Embryonic facial prominence (tissue), 1 donor: ENCODE data around the gene HSD17B8.

Experiments
- DNase-seq: peaks from one replicate; pipeline ENCODE4 v3.0.0-alpha.2; 2016; ENCODE audit errors: extremely low spot score

The HSD17B8 gene

DNA sequence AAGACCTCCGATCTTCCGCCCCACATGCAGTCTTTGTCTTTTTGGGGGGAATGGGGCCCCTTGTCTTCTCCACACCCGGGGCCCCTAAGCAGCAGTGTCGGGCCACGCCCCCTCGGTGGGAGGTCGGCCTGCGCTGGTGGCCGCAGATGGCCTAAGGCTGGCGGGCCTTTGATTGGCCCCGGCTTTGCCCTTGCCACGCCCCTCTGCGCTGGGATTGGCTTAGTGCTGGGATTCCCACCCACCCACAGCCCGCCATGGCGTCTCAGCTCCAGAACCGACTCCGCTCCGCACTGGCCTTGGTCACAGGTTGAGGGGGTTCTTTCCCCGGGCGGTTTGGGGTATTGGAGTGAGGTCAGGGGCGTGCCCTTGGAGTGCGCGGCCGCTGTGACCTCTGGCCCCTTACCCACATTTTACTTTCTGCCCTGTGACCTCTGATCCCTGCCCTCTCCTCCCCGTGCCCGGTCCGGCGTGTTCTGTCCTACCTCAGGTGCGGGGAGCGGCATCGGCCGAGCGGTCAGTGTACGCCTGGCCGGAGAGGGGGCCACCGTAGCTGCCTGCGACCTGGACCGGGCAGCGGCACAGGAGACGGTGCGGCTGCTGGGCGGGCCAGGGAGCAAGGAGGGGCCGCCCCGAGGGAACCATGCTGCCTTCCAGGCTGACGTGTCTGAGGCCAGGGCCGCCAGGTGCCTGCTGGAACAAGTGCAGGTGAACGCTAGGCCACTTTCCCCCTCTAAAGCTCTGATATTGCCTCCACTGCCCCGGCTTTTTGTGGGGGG, at the start of gene HSD17B8:
Gene HSD17B8 (plus strand): TSS at position 241 of the 776 bp plus-strand sequence. CDS start 14 bp downstream, at position 255.
- DNase-seq: peak; percentile 68

DNA sequence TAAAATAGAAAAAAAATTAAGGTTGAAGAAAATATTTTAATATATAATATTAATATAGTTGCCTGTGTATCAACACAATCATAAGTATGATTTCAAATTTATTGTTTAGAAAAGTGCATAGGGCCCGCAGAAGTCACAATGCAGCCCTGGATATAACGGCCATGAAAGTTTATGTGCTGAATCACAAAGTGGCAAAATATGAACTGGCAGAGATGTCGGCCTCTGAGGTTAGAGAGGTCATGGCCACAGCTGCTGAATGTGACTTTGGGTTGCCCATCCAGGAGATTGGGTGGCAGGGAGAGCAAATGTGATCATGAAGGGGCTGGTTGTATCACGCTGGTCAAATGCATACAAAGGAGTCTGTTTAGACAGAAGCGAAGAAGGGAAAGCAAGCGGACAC, 47.9 kb upstream of the HSD17B8 start:
- no peak for DNase-seq

DNA sequence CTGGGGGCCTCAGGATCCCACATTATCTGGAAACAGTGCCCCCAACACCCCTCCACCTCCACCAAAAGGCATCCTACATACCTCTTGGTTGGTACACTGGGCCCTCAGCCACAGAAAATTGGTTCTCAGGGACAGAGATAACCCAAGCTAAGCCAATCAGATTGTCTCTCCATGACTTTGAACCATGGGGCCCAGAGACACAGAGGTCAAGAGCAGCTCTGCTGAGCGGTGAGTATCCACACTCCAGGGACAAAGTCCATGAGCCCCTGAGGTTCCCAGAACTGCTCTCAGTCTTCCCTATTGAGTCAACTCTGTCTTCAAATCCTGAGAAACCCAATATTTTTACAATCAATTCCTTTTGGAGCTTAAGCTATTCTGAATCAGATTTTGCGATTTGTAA, 47.5 kb upstream of the HSD17B8 start:
- no peak for DNase-seq

DNA sequence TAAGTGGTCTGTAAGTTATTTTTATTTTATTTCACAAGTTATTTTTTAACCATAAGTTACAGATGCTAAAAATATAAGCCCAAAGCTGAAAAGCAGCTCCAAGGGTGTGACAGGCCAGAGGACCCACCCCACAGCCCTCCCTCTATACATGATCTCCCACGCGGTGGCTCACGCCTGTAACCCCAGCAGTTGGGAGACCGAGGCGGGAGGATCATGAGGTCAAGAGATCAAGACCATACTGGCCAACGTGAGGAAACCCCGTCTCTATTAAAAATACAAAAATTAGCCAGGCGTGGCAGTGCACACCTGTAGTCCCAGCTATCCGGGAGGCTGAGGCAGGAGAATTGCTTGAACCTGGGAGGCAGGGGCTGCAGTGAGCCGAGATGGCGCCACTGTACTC, 44.4 kb upstream of the HSD17B8 start:
- no peak for DNase-seq

DNA sequence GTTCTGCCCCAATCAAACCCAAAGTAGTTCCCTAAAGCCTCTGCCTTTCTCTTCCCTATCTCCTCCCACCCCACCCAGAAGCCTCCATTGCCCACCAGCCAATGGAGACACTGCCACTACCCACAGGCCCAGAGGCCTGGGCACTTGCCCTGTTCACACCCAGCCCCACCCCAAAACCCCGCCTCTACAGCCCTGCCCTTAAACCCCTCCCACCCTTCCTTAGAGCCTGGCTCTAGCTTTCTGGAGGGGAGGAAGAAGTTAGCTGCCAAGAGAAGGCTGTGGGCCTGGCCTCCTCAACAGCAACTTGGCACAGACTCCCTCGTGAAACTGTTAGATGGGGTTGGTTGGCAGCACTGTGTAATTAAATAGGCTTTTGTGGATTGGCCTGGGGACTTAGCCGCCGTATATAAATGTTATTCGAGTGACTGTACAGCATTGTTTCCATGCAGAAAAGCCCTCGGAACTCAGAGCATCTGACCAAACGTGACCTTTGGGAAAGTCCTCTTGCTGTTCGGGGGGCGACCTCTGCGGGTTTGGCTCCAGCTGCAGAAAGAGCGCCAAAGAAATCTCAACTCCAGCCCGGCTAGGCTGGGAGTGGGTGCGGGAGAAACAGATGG, 43.6 kb upstream of the HSD17B8 start:
- peak; percentile 10 for DNase-seq

DNA sequence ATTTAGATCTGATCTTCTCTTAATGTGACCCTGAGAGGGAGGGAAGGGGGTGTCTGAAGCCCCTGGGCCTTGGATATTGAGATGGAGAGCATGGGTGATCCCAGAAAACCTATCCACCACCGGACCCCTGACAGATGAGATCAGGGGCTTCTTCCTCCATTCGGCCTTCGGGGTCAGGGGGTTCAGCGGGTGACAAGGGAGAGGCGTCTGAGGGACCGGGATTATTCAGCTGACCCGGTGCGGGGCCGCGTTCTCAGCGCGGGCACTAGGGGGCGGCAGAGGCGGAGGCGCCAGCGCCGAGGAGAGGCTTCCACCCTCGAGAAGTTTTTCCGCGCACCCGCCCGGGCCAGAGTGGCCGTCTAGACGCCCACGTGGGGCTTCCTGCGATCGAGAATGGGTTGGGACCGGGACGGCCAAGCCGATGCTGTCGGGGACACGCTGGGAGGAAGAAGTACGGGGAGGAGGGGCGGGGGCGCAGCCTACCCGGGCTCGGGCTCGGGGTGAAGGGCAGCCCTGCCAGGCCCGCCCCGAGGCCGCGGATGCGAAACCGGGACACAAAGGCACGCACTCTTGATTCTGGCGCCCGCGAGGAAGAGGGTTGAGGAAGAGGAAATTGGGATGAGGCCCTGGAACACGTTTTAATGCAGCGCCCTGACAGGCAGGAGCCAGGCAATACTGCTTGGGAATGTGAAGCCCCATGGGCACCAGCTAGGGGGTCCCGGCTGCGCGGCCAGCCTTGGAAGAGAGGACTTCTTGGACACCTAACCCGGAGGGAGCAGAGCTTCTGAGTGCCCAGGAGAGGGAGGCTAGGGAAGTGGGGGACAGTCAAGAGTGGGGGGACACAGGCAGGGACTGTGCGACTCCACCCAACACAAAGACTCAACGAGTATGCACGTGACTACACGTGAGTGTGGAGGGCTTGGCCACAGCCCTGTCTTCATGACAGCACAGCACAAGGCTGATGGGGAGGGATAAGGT, 42.8 kb upstream of the HSD17B8 start:
- peak; percentile 40 for DNase-seq

DNA sequence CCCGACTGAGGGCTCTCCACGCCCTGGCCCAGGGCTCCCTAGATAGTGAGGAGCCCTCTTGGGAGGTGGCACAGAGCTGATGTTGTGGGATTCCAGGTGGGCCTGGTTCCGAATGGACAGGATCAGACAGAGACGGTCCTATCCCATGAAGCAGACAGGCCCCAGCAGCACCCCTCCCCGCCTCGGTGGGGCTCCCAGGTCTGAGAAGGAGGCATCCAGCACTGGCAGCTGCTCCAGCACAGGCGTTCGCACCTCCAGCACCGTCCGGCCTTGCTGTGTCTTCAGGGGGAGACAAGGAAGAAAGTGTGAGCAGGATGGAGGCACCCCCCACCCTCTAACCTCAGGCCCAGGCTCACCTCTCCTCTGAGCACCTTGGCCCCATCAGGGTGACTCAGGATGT, 40.9 kb upstream of the HSD17B8 start:
- no peak for DNase-seq

DNA sequence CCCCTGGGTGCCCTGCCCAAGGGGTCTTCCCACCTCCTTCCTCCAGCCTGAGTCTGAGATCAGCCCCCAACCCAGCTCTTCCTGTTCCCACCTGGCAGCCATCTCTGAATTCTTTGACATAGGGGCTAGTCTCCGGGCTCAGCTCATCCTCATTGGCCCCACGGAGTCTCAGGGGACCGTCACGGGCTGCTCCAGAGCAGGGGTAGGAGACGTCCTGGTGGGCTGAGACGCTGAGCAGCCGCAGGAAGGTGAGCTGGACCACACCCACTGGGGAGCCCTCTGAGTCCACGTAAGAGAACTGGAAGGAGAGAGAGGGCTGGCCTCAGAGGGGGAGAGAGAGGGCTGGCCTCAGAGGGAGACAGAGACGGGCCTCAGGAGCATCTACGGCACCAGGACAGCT, 40.3 kb upstream of the HSD17B8 start:
- DNase-seq: no peak

DNA sequence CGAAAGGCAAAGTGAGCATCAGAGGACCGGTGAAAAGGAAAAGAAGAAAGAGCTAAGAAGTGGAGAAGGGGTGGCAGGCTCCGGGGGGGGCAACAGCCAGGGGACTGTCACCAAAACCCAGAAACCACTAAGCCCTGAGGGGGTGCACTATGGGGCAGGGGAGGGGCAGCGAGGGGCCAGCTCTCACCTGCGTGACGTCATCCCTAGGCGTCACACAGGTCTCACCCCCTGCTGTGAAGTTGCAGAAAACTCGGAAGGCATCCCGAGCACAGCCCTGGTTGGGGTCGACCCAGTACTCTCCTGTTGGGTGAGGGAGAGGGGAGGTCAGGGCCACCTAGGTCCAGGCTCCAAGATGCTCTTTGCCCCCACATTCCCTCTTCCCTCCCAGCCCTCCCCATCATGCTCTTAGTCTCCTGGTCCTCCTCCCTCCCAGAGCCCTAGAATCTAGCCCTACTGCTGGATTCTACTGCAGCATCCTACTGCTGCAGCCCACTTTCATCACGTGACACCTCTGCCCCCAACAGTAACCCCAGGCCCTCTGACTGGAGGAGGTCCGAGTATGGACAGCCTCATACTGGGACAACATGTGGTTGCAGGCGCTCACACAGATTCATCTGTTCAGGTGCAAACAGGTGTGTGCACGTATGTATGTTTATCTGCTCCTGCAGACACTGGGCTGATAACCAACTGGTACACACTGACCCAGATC, 39.6 kb upstream of the HSD17B8 start:
- DNase-seq: no peak

DNA sequence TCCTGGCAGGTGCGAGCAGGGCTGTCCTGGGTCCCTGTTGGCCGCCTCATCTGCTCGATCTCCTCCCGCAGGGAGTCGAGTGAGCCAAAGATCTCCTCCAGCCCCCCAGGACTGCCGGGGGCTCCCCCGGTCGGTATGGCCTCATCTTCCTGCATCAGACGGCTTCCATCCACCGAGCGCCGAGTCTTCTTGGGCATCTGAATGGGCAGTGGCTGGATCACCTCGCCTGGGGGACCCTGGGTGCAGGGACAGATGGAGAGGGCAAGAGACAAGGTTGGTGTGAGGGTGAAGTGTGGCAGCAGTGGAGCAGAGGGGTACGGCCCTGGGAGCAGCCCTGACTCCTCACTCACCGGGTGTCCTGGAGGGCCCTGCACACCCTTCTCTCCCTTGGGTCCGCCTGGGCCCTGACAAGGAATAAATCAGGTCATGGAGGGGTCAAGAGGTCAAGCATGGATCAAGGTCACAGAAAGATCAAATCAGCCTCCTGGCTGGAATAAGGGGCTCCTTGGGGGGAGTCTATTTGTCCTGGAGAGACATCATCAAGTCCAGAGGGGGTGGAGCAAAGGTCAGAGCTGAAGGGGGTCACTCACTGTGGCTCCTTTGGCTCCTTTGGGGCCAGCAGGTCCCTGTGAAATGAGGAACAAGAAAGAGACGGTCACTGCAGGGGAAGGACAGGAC, 38.7 kb upstream of the HSD17B8 start:
- no peak for DNase-seq

DNA sequence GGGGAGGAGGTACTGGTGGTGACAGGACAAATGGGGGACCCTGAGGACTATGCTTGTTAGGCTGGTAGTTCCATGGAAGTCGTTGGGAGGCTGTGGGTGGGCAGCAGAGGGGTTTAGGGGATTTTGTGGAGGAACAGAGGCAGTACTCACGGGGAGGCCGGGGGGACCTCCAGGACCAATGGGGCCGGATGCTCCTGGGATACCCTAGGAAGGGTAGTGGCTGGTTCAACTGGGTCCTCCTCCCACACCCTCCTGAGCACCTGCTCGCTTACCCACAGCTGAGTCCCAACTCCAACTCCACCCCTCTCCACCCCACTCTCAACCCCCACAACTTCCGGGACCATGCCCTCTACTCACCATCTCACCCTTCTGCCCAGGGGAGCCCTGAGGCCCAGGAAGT, 38.1 kb upstream of the HSD17B8 start:
- DNase-seq: no peak

DNA sequence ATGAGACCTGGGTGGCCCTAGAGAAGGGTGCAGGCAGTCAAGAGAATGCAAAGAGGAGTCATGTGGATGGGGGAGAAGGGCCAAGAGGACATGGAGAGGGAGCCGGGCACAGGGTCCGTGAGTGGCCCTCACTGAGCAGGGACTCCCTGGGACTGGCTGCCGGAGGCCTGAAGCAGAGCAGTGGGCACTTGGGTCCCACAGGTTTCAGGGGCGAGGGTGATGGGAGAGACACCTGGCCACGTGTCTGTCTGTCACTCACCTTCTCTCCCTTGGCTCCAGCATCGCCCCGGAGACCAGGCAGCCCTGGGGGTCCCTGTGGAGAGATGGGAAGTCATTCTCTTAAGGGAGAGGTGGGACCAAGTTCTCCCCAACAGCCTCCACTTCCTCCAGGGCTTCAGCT, 37.6 kb upstream of the HSD17B8 start:
- no peak for DNase-seq

DNA sequence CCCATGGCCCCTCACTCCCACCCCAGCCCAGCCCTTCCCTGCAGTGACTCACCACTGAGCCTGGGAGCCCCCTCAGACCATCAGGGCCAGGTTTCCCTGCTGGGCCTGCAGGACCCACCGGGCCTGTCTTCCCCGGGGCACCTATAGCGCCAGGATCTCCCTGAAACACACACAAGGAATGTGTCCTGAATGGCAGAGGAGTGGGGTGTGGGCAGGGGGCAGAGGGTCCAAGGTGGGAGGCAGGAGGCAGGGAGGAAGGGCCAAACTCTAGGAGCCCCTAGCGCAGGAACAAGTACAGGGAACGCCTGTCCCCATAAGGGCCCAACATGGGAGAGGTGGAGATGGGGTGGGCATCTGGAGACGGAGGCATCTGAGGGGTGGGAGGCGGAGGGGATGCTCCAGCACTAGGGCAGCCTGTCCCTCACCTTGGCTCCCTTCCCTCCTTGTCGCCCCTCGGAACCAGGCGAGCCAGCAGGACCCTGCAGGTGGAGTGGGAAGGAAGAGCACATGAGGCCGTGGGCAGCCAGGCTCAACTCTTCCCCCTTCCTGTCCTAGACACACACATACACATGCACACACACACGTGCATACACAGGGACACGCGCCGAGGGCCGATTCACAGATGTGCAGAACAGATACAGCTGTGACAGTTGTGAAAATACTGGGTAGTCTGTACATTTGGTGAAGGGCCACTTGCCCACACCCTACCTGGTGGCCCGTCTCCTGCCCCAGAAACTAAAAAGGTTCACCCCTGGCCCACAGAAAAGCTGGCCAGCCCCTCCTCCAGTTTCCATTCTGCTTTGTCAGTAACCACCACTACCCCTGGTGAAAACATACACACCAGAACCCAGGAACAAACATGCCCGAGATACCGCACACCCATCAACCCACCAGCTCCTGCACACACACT, 36.8 kb upstream of the HSD17B8 start:
- no peak for DNase-seq

DNA sequence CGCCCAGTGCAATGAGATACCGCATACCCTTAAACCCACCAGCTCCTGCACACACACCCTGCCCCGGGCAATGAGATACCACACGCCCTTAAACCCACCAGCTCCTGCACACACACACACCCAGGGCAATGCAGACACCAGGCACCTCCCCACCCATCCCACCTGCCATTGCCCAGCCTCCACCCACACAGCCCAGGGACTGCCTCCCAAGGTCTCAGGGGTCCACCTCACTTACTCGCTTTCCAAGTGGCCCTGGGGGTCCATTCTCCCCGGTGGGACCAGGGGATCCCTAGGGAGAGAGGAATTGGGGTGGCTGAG, 36.2 kb upstream of the HSD17B8 start:
- DNase-seq: no peak

DNA sequence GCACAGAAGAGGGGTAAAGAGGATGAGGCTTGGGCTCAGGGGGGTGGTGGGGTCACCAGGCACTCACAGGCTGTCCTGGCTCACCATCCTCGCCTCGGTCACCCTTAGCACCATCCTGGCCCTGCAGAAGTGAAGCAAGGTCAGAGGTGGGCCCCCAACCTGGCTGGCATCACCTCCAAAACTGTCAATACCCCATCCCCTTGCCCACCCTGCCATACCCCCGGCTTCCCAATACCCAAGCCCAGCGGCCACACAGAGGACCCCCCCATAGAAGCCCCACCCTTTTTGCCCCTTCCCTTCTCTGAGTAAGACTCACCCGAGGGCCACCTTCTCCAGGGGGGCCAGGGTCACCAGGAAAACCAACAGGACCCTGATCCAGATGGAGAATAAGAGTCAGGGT, 35.8 kb upstream of the HSD17B8 start:
- no peak for DNase-seq

DNA sequence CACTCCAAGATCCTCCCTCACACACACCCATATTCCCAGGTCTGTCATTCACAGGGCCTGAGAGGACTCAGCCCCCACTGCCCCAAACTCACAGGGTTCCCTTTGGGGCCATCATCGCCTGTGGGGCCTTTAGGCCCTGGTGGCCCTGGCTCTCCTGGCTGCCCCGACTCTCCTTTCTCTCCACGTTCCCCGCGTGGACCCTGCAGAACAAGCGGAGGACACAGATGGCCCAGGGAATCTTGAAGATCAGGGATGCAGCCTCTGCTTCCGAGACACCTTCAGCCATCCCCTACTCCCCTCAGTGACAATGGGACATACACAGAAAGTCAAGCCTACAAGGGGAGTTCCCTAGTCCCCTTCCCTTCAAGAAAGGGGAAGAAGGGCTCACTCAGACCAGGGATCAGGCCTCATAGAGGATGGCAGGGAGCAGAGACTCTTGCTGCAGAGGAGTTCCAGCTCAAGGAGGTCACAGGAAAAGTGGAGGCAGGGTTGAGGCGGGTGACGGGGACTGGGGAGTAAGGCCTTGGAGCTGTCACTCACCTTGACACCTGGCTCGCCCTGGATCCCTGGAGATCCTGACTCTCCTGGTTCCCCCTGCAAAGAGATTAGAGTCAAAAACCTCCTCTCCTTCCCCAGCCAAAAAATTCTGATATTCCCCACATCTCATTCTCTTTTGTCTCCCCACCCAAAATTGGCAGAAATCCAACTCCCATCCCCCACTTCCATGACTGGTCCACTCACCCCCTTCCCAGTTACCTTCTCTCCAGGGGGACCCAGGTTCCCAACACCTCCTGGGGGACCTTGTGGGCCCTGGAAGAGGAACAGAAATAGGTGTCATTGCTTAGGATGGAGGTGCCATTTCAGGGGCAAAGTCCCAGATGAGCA, 34.9 kb upstream of the HSD17B8 start:
- DNase-seq: no peak

DNA sequence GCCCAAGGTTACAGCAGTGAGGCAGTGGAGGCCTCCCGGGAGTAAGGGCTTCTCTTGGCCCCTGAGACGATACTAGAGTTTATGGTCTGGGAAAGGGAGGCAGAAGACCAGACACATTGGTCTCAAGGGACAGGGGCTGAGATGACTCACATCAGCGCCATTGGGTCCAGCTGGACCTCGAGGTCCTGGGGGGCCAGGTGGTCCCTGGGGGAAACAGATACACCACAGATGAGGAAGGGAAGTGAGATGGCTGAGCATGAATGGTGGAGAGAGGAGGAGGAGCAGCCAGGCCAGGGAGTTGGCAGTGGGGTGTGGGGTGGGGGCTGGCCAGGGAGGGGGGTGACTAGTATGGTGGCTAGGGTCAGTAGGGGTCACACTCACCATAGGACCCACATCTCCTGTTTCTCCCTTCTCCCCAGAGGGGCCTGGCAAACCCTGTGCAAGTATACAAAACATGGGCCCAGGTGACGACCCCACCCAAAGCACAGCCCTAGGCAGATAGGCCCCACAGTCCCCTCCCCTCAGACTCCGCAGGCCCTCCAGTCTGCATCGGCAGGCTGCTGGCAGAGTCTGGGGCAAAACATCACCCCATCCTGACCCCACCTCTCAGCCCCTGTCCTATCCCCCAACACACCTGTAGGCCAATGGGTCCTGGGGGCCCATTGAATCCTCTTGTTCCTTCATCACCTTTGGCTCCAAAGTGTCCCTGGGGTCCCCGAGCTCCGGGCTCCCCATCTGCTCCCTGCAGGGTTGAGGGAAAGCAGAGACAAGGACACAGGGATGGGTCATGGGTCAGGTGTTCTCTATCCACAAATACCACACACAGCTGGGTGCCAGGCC, 34.1 kb upstream of the HSD17B8 start:
- DNase-seq: no peak
